Hippocampal formation (tissue), 2 donors: Measurements from ENCODE around the gene CAPN12.

Experiments
- DNase-seq, 2 donors: peaks; one replicate each; lab custom pipeline; 2025; lab: John Stamatoyannopoulos, UW

Gene CAPN12

DNA sequence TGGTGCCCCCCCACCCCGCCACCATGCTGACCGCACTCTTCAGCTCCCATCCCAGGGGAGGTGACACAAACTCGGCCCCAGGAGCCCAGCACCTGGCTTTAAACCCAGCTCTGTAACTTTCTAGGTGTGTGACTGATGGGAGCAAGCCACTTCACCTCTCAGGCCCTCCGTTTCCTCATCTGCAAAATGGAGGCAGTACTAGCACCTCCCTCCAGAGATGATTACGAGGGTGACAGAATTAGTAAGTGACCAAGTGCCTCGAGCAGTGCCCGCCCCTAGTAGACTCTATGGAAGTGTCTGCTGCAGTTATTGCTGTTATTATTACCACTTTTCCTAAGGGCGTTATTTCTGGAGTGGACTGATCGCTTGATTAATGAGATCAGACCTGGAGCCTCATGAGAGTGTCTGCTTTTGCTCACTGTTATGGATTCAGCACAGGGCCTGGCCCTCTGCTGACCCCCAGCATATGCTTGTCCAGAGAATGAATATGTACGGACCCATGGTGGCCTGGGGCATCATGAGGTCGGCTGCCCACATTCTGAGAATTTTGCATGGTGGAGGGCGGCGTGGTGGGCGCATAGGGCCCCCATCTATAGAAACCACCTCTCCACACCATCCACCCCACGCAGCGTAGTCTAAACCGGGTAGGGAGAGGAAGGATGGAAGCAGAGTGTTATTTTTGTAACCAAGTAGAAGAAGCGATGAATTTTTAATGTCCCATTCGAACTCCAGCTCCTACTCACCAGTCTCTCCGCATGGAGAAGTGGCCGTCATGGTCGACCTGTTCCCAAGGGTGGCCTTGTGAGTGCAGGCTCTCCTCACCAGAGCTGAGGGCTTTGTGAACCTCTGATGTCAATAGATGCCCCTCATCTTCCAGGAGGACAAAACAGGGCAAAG lies 48.2 kb downstream of the CAPN12 start:
- no peak for DNase-seq

DNA sequence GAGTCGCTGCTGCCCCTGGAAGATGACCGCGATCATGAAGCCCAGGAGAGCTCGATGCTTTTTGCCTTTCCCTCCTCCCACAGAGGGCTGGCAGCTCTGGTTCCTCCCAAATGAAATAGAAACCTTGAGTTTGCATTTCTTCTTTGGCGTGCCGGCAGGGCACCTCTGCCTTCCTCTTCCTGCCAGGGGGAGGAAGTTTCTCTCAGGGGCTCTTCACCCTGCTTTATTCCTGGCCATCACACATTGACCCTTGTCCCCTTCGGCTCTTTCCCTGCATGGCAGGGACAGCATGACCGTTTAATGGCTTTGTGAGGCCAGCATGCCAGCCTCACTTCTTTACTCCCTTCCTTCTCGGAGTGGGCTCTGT lies 49.0 kb downstream of the CAPN12 start:
- no peak for DNase-seq

DNA sequence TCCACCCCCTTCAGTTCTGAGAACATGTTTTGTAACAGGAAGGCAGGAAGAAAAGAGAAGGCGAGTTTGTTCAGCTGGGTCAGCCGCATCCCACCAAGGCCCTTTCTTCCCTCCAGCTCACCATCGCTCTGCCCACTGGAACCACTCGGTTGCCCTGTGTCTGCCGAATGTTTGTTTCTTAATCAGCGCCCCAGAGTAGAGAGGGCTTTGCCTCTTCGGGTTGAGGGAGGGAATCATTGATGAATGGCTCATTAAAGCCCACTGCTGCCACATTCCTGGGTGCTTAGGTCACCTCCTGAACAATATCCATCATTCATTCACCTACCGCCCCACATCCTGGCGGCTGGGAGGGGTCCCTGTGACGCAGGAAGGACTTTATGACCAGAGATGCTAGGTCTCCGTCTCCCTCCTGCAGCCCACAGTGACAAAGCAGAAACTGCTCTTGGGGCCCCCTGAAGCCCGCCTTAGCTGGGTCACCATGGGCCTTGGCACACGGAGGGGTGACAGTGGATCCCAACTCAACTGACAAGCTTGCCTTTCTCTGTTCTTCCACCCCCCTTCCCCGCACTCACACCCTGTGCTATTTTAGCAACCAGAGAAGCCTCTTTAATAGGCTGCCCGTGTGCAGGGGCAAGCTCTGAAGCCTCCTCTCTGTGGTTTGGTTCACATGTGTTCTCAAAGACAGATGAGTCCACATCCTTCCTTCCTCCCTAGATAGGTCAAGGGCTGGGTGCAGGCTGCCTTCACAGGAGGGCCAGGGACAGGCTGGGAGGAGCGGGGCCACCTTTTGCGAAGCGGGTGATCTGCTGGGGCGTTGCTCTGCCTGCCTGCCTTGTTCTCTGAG lies 50.7 kb downstream of the CAPN12 start:
- DNase-seq = no peak

DNA sequence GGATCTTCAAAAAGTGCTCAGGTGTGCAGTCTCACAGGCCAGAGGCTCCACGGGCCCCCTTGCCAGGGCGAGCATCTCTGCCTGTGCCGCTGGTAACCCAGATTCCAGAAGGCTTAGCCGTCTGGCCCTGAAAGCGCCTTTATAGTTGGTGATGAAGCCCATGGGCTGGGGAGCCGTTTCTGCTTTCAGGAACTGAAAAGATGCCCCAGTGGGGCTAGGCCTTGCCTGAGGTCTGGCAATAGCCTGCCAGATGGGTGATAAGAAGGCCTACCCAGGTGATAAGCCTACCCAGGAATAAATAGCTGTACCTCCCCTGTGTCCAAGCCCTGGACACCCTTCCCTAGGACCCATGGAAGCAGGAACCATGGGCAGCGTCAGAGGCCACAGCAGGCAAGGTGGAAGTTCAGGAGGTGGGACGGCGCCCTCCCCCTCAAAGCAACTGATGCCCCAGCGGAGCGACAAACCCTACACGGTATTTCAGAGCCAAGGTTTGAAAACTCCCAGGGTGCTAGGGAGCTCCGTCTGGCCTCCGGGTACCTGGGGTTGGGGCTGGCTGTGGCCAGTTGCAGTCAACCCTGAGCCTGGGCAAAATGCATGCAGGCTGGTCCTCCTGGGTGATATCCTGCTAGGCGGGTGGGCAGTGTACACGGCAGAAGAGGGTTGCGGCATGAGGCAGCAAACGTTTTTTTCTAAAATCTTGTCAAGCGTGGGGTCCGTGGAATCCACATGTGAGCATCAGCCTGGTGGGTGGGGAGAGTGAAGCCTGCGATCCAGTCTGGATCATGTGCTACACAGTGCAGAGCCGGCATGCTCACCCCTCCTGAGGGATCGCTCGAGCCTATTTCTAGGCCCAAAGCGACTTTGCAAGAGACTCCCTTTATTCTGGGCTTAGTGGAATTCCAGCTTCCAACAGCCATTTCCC lies 51.6 kb downstream of the CAPN12 start:
- DNase-seq = no peak

DNA sequence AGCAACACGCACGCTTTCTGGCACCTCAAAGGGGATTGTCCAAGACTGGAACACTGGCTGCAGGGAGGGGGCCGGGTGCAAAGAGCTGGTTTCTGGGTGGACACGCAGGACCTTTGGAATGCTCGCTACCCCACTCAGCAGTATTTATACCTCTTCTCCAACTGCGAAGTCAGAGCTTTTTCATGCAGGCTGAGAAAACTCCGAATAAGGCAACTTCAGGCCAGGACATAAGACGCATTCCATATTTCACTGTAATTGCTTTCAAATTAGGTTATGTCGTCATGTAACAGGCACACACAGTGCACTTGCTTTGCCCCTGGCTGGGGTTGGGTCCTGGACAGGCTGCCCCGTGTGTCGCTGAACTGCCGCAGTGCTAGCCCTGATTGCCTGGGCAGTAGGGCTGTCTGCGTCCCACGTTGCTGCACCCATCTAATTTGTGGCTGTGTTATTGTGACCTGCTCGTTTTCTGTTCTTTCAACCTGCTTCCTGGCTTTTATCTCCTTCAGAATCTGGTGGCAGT lies 52.3 kb downstream of the CAPN12 start:
- DNase-seq = no peak

DNA sequence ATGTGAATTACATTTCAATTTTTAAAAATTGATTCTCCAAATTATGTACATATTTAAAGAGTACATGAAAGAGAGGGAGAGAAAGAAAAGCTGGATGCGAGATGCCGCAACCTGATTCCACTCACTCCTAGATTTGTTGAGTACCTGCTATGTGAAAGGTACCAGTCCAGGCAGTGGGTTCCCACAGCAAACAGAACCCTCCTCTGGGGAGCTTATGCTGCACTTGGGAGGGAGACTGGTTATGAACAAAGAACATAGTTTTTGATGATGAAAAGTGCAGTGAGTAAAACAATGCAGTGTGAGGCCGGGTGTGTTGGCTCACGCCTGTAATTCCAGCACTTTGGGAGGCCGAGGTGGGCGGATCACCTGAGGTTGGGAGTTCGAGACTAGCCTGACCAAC lies 53.4 kb downstream of the CAPN12 start:
- DNase-seq = no peak

DNA sequence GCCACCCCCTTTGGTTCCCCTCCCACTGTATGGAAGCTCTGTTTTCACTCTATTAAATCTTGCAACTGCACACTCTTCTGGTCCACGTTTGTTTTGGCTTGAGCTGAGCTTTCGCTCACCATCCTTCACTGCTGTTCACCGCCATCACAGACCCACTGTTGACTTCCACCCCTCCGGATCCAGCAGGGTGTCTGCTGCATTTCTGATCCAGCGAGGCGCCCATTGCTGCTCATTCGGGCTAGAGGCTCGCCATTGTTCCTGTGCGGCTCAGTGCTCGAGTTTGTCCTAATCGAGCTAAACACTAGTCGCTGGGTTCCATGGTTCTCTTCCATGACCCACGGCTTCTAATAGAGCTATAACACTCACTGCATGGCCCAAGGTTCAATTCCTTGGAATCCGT lies 54.1 kb downstream of the CAPN12 start:
- no peak for DNase-seq

DNA sequence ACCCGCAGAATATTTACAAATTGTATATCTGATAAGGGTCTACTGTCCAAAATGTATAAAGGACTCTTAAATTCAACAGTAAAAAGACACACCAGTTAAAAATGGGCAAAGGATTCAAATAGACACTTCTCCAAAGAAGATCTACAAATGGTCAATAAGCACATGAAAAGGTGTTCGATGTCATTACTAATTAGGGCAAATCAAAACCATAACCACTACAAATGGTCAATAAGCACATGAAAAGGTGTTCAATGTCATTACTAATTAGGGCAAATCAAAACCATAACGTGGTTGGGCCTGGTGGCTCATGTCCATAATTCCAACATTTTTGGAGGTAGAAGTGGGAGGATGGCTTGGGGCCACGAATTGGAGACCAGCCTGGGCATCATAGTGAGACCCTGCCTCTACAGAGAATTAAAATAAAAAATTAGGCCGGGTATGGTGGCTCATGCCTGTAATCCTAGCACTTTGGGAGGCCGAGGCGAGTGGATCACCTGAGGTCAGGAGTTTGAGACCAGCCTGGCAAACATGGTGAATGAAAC lies 56.4 kb downstream of the CAPN12 start:
- no peak for DNase-seq

DNA sequence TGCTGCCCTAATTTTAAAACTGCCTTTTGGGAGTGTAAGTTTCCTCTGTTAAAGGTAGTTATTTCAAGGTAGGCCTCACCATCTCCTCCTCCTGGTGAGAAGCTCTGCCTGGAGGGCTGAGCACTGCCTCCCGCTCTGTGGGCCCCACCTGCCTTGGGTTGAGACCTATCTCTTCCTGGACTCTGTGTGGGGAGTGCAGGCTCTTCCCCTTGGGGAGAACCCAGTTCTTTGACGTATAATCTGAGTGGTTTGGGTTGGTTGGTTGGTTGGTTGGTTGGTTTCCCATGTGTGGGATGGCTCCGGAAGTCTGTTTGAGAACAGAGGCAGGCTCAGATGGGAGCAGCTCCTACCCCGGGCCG lies 57.8 kb downstream of the CAPN12 start:
- no peak for DNase-seq

DNA sequence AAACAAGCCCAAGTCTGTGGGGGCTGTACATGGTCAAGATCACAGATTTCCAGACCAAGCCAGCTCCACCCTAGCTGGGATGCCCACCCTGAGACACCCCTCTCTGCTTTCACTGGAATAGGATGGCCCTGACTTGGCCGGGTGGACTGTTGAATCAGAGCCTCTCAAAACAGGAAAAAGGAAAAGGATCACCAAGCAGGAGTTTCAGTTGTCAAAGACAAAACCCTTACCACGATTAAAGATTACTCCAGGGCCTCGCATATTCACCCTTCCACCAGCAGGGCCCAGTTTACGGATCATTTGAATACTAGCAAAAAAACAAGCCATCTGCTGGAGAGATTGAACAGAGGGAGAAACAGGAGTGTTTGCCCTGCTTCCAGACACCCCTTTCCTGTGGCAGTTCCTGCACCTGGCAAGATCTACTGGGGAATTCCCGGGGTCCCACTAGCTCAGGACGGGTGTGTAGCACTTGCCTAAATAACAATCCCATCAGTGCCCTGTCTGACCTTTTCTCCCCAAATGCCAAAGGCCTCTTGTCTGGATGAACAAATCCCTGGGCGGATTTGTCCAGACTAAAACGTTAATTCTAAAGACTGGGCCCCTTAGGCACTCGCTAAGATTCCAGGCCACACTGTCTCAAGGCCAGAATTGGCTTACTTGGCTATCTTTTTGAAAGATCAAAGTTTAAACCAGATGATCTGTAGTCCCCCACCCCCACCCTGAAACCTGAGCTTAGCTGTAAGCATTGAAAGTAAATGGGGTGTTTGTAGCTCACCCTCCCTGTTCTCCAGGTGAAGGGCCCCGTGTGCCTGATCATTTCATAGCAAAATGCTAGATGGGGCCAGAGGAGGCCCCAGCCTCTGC lies 58.4 kb downstream of the CAPN12 start:
- DNase-seq = no peak

DNA sequence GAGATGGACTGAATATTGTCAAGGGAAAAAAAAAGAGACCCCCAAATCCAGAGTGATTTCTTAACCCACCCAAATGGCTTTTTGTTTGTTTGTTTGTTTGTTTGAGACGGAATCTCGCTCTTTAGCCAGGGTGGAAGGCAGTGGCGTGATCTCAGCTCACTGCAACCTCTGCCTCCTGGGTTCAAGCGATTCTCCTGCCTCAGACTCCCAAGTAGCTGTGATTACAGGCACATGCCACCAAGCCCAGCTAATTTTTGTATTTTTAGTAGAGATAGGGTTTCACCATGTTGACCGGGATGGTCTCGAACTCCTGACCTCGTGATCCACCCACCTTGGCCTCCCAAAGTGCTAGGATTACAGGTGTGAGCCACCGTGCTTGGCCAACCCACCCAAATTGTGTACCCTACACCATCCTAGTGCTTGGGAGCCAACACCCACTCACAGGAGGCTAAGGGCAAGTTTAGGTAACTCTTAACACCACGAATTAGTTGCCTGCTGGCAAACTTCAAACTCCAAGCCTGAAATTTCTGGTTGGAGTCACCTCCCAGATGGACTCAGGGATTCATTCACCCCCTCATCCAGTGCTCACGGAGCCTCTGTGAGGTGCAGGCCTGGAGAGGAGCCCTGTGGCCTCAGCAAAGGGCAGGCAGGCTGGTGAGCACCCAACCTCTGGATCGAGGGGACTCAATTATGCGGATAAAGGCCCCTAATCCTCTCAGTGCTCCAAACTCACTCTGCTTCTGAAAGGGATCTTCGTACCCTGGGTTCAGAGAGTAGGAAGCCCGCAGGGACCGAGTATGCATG lies 59.2 kb downstream of the CAPN12 start:
- no peak for DNase-seq

DNA sequence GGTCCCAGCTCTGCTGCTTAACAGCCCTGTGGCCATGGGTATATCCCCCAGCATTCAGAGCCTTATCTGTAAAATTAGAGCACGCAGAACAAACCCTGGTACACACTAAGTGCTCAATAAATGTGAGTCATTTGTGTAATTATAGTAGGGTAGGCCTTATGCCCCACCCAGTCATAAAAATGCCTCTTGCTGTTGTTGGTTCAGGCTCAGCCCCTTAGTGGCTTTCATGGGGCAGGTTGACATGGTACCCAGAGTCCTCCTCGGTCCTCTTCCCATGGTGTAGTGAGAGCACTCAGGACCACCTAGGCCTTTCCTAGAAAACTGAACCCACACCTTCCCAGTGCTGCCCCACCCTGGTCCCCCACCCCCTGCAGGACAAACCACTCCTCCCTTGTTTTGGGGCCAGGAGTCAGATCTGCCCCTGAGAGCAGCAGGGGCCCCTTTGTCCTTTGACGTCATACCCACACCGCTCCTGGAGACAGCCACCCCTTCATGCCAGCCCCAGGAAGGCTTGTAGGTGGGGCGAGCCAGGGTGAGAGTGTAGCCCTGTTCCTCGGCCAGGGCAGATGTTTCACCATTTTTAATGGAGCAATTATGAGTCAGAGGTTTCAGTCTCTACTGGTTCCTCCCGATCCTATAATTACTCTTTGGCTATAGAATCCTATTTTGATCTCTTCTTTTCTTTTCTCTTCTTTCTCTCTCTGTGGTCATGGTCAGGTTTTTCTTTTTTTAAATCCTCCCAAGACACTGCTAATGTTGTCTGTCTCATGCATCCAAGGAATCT lies 60.0 kb downstream of the CAPN12 start:
- no peak for DNase-seq

DNA sequence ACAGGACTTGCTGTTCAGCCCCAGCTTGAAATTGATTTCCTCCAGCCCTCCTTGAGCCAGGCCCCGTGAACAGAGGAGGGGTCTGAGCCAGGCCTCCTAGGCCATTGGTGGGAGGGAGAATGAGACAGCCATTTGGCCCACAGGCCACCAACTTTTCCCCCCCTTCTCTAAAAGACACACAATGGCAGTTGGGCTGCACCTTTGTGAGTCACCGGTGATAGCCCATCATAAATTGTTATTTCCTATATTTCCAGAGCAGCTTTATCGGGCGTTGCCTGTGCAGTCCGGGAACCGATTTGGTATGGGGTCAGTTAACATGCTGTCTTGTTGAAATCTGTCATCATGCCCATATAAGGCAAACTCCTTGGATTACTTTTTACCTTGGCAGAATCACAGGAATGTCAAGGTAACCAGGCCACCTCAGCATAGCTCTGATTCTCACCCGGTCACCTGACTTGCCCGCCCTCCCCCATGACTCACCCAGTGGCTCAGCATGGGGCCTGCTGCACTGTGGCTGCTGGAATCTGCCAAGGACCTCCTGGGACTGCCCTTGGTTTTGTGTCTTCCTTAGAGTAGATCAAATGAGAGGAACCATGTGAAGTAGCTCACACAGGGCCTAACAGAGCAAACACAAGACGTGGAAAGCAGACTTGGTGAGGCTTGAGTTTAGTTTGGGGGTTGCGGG lies 60.7 kb downstream of the CAPN12 start:
- DNase-seq = no peak

DNA sequence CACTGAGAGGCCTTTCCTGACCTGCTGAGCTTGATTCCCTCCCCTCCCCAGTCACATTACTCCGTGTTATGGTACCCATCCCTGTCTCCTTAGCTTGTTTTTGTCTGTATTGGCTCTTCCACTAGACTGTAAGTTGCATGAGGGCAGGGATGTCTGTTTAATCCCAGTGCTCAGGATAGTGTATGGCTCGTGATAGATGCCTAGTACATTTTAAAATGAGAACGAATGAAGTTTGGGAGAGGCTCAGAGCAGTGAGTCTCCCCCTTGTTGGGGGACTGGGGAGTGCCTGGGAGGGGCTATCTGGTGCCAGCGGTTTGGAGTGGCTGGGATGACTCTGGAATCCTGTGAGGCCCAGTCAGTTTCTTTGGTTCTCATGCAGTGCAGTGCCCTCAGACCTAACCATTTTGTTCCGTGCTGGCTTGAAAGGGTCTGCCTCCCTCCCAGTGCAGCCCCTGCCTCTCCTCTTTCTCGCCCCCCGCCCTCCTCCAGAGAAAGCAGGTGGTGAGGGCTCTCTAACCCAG lies 61.3 kb downstream of the CAPN12 start:
- DNase-seq = no peak

DNA sequence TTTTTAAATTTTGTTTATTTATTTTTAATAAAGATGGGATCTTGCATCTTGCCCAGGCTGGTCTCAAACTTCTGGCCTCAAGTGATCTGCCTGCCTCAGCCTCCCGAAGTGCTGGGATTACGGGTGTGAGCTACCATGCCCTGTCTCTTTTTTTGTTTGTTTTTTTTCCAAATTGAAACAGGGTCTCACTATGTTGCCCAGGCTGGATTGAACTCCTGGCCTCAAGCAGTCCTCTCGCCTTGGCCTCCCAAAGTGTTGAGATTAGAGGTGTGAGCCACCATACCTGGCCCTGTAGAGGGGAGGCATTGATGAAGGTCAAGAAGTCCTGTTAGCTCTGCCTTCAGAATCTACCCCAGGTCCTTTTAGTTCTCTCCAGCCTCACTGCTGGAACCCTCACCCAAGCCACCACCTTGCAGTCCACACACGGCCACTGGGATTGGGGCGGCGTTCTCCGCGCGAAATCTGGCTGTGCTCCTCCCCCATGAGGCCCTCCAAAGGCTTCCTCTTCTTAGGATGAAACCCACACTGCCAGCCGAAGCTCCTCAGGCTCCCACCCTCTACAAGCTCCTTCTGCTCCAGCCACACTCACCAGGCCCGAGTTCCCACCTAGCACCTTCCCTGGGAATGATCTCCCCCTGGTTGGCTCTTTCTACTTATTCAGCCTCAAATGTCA lies 61.9 kb downstream of the CAPN12 start:
- DNase-seq = no peak
